Measurements from ENCODE around the gene GFOD2.
"Not testable (repeated sequence)": the region's sequence is repeated elsewhere in the genome, so short reads cannot be mapped to it uniquely, and the experiment has no call there.

GFOD2 gene

GRCh38 chr16:67699265-67699664 is 19.9 kb downstream of the GFOD2 start:
- no peak for DNase-seq

- DNase-seq, result no peak
Measured at GRCh38 chr16:67697422-67698185, 21.5 kb downstream of the GFOD2 start.

GRCh38 chr16:67694611-67695010 is 24.5 kb downstream of the GFOD2 start:
- DNase-seq, result no peak

GRCh38 chr16:67693517-67694285 is 25.4 kb downstream of the GFOD2 start:
- DNase-seq, result not testable (repeated sequence)

GRCh38 chr16:67685388-67686112 is 33.6 kb downstream of the GFOD2 start:
- no peak for DNase-seq

- no peak for DNase-seq
Measured at GRCh38 chr16:67683767-67684166, 35.3 kb downstream of the GFOD2 start.

- no peak for DNase-seq
Measured at GRCh38 chr16:67679935-67680897, 38.9 kb downstream of the GFOD2 start.

- no peak for DNase-seq
Measured at GRCh38 chr16:67678354-67679023, 40.6 kb downstream of the GFOD2 start.

- DNase-seq, result no peak
Measured at GRCh38 chr16:67677712-67678111, 41.4 kb downstream of the GFOD2 start.

- DNase-seq, result no peak
Measured at GRCh38 chr16:67676939-67677338, 42.2 kb downstream of the GFOD2 start.

- DNase-seq, result no peak
Measured at GRCh38 chr16:67676516-67676915, 42.6 kb downstream of the GFOD2 start.

- no peak for DNase-seq
Measured at GRCh38 chr16:67675999-67676398, 43.1 kb downstream of the GFOD2 start.

- no peak for DNase-seq
Measured at GRCh38 chr16:67675579-67675935, 43.6 kb downstream of the GFOD2 start.

GRCh38 chr16:67674851-67675578 is 44.1 kb downstream of the GFOD2 start:
- no peak for DNase-seq

GRCh38 chr16:67673712-67674580 is 45.2 kb downstream of the GFOD2 start:
- DNase-seq, result no peak

GRCh38 chr16:67672739-67673662 is 46.1 kb downstream of the GFOD2 start:
- no peak for DNase-seq

- no peak for DNase-seq
Measured at GRCh38 chr16:67672306-67672705, 46.8 kb downstream of the GFOD2 start.

GRCh38 chr16:67669499-67670101 is 49.5 kb downstream of the GFOD2 start:
- DNase-seq, result no peak
